Dedifferentiated amniotic fluid mesenchymal stem cell (primary cell): ENCODE measurements around the gene REP15.
"Not testable (repeated sequence)": the region's sequence is repeated elsewhere in the genome, so short reads cannot be mapped to it uniquely, and the experiment has no call there.

ENCODE experiments used
- DNase-seq: peaks from one replicate; pipeline ENCODE4 v3.0.0-alpha.2; 2016; ENCODE audit errors: extremely low spot score

REP15 gene

DNA sequence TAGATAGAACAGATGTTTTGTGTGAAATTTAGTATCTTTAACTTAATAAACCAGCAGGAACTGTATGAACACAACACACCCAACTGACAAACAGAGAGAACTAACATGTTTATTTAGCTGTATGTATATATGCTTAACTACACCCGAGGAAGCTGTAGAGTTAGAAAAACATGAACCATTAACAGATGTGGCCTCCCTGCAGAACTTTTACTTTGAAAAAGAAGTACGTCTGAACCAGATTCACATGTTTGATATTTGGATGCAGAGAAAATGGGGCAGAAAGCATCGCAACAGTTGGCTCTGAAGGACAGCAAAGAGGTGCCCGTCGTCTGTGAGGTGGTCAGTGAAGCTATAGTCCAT, at the start of gene REP15:
REP15 (plus strand) TSS at position 155 of the 360 bp plus-strand sequence; CDS start at position 271, 116 bp downstream.
- no peak for DNase-seq

GRCh38 chr12:27650011-27650410, 46.2 kb upstream of the REP15 start:
- DNase-seq: no peak

DNA sequence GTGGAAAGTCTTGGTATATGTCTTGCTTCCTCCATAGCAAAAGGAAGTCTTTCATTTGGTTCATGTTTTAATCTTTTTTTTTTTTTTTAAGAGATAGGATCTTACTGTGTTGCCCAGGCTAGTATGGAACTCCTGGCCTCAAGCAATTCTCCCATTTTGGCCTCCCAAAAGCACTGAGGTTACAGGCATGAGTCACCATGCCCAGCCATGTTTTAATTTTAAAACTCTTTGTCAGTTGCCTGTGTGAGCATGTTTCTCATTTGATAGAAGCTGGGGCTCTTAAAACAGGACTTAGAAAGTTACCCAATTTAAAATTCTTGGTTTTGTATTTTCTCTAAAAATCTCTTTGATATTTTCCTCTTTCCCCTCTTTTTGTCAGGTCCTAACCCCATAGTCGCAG, 45.0 kb upstream of the REP15 start:
- no peak for DNase-seq

GRCh38 chr12:27652174-27652763, 44.0 kb upstream of the REP15 start:
- DNase-seq: peak; percentile 91

DNA sequence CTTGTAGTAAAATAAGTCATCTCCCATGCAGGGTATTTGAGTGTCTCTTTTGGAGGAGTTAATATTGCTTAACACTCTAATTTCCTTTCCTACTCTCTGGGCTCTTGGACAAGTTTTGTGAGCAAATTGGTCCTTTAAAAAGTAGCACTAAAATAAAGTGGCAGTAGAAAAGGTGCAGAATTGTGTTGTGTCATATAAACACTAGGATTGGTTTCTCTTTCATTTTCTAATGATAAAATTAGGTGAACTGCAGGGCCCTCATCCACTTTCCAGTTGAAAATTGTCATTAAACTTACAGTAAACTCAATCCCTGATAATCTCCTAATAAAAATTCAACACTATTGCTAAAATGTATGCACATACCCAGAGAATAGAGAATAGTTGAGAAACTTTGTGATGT, 42.6 kb upstream of the REP15 start:
- no peak for DNase-seq

DNA sequence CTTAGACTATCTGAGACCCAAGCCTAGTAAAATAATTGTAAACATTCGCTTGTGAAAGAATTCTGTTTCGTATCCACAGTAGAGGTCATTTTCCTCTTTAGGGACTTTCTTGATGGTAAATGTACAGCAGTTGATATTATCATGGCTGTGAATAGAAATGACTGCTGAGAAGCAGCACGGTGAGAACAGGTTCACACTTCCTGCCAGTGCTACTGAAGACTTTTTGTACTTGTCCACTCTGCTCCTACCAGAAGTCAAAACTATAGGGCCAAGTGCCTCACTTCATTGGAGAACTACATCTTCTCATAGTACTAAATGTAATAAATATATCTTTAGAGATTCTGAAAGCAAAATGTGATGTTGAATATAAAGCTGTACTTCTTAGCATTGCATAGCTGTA, 40.8 kb upstream of the REP15 start:
- not testable (repeated sequence) for DNase-seq

GRCh38 chr12:27657296-27657695, 39.0 kb upstream of the REP15 start:
- peak; percentile 26 for DNase-seq

GRCh38 chr12:27665704-27666103, 30.5 kb upstream of the REP15 start:
- no peak for DNase-seq

GRCh38 chr12:27666510-27666909, 29.7 kb upstream of the REP15 start:
- no peak for DNase-seq

GRCh38 chr12:27667540-27667939, 28.7 kb upstream of the REP15 start:
- DNase-seq: peak; percentile 18

- DNase-seq: no peak
Measured at GRCh38 chr12:27672051-27672450, 24.2 kb upstream of the REP15 start.

DNA sequence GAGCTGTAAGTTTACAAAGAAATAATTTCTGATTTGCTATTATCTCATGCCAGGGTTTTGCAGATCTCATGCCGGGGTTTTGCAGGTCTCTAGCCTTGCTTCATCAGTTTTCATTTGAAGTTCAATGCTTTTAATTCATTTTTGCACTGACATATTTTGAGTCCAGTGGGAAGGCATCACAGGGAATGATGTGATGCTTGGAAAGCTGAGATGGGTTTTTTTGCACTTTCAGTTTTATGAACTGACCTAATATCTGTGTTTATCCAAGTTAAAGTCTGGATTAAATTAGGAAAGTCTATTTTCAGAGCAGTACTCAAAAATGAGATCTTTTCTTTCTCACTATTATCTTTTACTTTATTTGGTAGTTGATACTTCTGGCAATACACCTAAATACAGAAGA, 23.6 kb upstream of the REP15 start:
- DNase-seq: no peak

DNA sequence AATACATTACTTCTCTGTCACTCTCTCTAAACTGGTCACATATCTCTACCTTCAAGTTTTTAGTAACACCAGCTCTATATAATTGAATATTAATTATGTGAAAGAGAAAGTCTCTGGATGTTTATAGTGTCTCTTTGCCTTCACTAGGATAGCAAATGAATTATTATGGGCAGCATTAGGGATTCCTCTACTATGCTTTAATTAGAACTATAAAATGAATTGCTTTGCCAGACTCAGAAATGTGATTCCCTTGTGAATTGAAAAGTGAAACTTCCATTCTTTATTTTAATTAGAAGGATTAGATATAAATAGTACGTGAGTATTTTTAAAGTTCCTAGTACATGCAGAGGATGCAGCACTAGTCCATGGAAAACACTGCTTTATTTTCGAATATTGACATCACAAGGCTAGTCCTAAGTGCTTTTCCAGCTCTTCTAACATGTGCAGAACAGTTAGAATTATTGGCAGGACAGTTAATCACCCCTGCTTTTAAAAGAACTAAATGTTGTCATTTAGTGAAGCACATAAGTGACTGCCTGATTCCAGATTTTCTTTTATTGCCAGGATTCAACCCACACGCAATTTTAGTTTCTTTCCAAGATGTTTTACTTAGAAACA, 23.0 kb upstream of the REP15 start:
- no peak for DNase-seq

DNA sequence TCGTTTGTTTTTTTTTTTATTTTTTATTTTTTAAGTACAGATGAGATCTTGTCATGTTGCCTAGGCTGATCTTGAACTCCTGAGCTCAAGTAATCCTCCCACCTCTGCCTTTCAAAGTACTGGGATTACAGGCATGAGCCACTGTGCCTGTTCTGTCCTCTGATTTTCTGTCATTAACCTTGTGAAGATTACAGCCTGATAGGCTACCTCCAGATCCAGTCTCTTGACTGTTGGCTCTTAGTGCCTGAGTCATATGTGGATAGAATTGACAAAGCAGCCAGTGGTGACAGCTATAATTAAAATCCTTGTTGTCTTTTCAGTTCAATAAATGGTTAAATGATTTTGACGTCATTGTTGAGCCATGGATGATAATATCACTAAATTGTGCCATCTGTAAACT, 21.3 kb upstream of the REP15 start:
- DNase-seq: no peak

DNA sequence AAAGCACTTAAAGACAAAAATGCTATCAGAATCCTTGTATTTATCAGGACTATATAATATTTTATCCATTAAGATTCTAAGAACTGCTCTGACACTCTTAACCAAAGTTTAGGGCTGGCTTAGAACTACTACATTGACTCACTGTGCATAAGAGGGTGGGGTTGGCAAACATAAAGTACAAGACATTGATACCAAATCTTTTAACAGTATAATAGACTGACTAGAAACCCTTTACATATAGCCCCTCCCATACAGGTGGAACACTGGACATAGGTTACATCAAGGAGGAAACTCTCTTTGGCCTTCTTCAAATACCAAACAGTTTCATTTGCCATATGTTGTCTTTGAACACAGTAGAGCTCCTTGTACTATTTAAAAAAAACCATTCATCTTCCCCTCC, 15.6 kb upstream of the REP15 start:
- DNase-seq: no peak

- DNase-seq: no peak
Measured at GRCh38 chr12:27682534-27682933, 13.7 kb upstream of the REP15 start.

DNA sequence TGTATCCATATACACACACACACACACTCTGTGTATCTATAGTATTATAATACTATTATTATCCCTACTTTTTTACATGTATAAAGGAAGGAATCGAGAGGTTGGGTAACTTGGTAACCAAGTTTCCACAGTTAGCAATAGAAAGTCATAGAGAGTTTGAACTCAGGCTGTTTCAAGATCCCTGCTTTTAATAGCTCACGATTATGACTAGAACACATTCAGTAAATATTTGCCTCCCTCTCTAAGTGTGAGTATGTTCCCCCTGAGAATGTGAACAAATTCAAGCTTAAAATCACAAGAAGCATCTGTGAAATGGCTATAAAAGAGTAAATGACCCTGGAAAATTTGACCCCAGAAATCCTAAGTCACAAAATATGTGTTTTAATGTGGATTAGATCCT, 11.0 kb upstream of the REP15 start:
- no peak for DNase-seq

GRCh38 chr12:27686147-27686546, 10.1 kb upstream of the REP15 start:
- no peak for DNase-seq

DNA sequence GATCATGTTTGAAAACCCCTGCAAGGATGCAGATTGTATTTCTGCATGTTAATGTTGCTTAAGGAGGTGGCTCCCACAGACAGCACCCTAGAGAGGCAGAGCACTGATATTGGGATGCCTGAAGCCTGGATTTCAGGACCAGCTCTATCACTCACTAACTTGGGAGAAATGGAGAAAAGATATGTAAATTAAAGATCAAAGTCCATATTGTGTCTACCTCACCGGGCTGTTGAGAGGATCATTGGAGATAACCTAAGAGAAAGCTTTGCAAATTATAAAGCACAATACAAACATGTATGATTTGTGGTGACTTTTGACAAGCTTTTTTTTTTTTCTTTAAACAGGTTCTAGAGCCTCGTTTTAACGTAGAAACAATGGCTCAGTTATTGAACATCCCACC, 7.6 kb upstream of the REP15 start:
- no peak for DNase-seq

DNA sequence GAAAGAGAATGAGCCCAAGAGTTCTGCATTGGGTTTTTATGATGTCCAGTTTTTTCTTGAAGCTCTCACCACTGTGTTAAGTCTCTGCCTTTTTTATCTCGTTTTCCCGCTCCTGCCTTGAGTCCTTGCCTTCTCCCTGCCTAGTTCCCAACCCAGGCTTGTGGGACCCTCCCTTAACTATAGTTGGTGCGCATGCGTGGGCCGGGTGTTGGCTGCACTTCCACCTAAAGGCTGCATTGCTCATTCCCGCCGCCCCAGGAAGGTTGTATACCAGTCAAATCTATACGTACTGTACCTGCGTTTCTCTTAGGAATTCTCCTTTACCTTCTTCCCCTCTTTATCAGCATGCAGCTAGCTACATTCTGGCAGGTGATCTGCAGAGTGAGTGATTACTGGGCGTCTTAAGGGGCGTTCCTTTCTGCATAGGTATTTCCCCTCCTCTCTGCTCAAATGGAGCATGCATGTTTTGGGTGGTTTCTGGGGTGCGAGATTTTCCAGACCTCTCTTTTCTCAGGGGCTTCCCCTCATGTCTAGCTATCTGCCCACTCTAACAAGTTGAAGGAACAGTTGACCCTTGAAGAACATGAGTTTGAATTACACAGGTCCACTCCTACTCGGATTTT, 6.6 kb upstream of the REP15 start:
- no peak for DNase-seq

GRCh38 chr12:27693403-27693802, 2.8 kb upstream of the REP15 start:
- no peak for DNase-seq

GRCh38 chr12:27695556-27696292, 523 bp upstream of the REP15 start:
- DNase-seq: no peak
